ENCODE data around the gene MCFD2.
"Not testable (repeated sequence)": the region's sequence is repeated elsewhere in the genome, so short reads cannot be mapped to it uniquely, and the experiment has no call there.

MCFD2 gene

GRCh38 chr2:46875962-46876689 is 39.5 kb downstream of the MCFD2 start:
- in situ Hi-C loops (cut with MboI; ENCODE audit: low sequenced_read_pairs): not testable (repeated sequence)

- in situ Hi-C loops (cut with MboI; ENCODE audit: low sequenced_read_pairs): no loop called here
Measured at GRCh38 chr2:46875226-46875899, 40.2 kb downstream of the MCFD2 start.

- in situ Hi-C loops (cut with MboI; ENCODE audit: low sequenced_read_pairs): no loop called here
Measured at GRCh38 chr2:46874236-46874929, 41.2 kb downstream of the MCFD2 start.

- in situ Hi-C loops (cut with MboI; ENCODE audit: low sequenced_read_pairs): no loop called here
Measured at GRCh38 chr2:46873604-46874068, 42.0 kb downstream of the MCFD2 start.

- in situ Hi-C loops (cut with MboI; ENCODE audit: low sequenced_read_pairs): no loop called here
Measured at GRCh38 chr2:46872902-46873603, 42.6 kb downstream of the MCFD2 start.

DNA sequence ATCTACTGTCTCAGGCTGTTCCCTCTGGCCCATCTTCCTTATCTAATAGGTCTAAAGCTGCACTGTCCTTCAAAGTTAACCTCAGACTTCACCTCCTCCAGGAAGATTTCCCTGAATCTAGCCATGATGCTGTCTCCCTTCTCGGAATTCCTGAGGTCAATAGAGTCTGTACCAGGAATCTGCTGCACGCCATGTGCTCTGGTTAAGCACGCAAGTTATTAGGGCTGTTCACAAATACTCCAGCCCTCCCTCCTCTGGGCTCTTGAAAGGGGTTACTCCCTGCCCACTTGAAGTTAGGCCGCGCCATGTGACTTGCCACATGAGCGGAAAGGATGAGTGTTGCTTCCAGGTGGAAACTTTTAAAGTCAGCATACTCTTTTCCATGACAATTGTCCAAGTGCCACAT is 43.6 kb downstream of the MCFD2 start:
- in situ Hi-C loops (cut with MboI; ENCODE audit: low sequenced_read_pairs): no loop called here

DNA sequence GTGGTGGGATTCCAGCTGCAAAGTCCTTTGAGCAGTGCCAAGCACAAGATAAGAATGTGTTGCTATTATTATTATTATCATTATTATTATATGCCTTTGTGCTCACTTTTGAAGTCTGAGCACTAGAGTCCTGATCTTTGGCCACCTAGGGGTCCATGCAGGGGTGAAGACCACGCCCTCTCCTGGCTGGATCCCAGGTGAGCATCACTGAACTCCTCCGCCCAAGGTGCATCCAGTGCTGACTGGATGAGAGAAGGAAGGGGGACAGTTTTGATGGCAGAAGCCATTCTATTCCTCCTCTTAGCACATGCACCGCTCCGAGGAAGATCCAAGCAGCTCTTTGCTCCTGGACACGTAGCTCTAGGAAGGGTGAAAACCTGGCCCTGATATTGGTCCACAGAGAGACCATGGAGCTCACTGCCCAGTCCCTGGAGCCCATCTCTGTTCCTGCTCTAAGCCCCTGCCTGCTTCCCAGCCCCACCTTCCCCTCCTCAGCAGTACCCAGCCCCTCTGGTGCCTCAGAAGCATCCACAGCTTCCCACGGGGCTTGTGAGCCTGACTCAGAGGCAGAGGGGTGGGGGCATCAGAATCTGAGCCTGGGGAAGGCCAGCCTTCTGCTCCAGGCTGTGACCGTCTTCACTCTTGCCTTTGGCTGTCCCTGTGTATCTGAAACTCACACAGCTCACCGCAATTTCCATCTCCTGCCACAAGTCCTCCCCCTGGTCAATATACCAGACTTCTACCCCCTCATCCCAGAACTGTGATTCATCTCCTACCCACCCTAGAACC is 45.4 kb downstream of the MCFD2 start:
- in situ Hi-C loops (cut with MboI; ENCODE audit: low sequenced_read_pairs): no loop called here

DNA sequence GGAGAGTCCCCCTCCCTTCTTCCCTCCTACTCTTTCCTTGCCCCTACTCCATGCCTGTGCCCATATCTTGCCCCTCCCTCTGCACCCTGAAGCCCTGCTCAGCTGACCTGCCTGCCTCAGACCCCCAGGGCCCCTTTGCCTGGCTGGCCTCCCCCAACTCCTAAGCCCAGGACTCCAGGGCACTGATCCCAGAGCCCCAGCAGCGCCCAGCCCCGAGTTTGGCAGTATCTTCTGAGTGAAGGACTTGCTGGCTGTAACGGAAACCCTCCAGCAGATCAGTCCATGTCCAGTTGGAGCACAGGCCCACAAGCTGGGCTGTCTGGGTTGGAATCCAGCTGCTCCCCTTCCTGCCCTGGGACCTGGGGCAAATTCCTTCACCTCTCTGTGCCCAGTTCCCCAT is 46.0 kb downstream of the MCFD2 start:
- in situ Hi-C loops (cut with MboI; ENCODE audit: low sequenced_read_pairs): no loop called here

- in situ Hi-C loops (cut with MboI; ENCODE audit: low sequenced_read_pairs): no loop called here
Measured at GRCh38 chr2:46866770-46867246, 48.8 kb downstream of the MCFD2 start.

GRCh38 chr2:46865181-46865970 is 50.2 kb downstream of the MCFD2 start:
- in situ Hi-C loops (cut with MboI; ENCODE audit: low sequenced_read_pairs): no loop called here

DNA sequence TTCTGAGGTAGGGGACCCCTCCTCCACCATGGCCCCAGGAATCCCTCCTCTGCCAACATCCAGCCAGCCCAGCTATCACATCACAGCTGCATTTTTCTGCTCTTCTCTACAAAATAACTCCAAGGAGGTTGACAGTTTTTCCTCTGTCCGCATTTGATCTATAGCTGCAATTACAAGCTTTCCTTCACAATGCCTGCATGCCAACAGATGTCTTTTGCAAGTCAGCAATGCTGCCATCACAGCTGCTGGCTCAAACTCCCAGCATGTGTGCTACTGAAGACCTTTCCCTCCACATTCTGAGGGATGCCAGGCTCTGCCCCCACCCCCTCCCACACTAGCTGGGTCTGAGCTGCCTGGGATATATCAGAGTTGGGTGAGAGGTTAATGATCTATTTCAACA is 51.7 kb downstream of the MCFD2 start:
- in situ Hi-C loops (cut with MboI; ENCODE audit: low sequenced_read_pairs): no loop called here

DNA sequence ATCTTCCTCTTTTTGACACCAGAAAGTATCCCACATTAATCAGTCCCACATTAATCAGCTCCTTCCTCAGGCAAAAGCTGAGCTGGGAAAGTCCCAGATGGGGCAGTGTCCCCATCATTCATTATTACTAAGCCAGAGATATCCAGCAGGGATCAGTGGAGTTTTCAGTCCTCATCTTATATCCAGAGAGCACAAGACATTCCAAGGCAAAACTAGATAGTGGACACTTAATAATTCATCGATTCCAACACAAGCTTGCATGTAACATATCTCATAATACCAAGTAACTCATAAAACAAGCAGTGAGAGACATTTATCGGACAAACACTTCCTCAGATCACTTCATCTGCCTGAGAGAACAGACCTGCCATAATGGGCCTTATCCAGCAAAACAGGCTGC is 53.1 kb downstream of the MCFD2 start:
- in situ Hi-C loops (cut with MboI; ENCODE audit: low sequenced_read_pairs): no loop called here

GRCh38 chr2:46861916-46862315 is 53.7 kb downstream of the MCFD2 start:
- in situ Hi-C loops (cut with MboI; ENCODE audit: low sequenced_read_pairs): no loop called here

DNA sequence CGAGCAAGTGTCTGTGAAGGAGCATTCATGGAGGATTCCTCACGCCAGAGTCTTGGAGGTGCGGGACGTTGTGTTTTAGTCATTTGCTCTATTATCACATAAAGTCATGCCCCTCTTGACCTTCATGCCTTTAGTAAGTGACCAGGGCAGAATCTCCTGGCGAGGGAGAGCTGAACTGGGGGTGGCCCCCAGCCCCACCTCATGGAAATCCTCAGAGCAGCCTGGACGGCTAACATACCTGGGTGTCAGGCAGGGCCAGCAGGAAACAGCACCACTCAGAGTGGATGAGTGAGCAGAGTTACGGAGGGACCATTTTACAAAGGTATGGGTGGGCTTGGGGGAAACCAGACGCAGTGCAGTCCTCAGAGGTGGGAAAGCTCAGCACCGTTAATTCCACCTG is 56.1 kb downstream of the MCFD2 start:
- in situ Hi-C loops (cut with MboI; ENCODE audit: low sequenced_read_pairs): no loop called here

GRCh38 chr2:46858702-46859090 is 56.9 kb downstream of the MCFD2 start:
- in situ Hi-C loops (cut with MboI; ENCODE audit: low sequenced_read_pairs): no loop called here

- in situ Hi-C loops (cut with MboI; ENCODE audit: low sequenced_read_pairs): no loop called here
Measured at GRCh38 chr2:46857871-46858701, 57.5 kb downstream of the MCFD2 start.

GRCh38 chr2:46856336-46856735 is 59.3 kb downstream of the MCFD2 start:
- in situ Hi-C loops (cut with MboI; ENCODE audit: low sequenced_read_pairs): no loop called here

- in situ Hi-C loops (cut with MboI; ENCODE audit: low sequenced_read_pairs): no loop called here
Measured at GRCh38 chr2:46855805-46856204, 59.8 kb downstream of the MCFD2 start.

- in situ Hi-C loops (cut with MboI; ENCODE audit: low sequenced_read_pairs): no loop called here
Measured at GRCh38 chr2:46854260-46854659, 61.3 kb downstream of the MCFD2 start.

Measured in HL-60/S4 (cell line).